DLD1 (cell line): ENCODE results near the gene SOWAHC.
"Not testable (repeated sequence)": the region's sequence is repeated elsewhere in the genome, so short reads cannot be mapped to it uniquely, and the experiment has no call there.

Experiments used
- in situ Hi-C: cut with HindIII; loops from 2 replicates; pipeline ENCODE4 v1.10.0; 2017; ENCODE audit warnings: low sequenced_read_pairs

The SOWAHC gene

GRCh38 chr2:109614715-109615636 lies 812 bp downstream of the SOWAHC start:
- in situ Hi-C loops, result no loop called here

DNA sequence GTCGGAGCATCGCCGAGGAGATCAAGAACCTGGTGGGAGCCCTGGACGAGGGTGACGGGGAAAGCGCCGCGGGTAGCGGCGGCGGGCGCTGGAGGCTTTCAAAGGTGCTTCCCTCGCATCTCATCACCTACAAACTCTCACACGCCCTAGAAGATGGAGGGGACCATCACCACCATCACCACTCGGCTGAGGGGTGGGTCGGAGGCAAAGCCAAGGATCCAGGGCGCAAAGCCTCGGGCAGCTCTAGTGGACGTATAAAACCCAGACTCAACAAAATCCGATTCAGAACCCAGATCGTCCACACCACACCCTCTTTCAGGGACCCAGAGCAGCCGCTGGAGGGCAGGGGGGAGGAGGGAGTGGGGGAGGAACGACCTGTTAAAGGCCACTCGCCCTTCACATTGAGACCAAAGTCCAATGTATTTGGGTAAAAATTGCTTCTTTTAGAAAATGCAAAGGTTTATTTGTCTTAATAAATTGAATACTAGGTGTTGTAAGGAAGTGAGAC lies 1.5 kb downstream of the SOWAHC start:
- in situ Hi-C loops, result no loop called here

DNA sequence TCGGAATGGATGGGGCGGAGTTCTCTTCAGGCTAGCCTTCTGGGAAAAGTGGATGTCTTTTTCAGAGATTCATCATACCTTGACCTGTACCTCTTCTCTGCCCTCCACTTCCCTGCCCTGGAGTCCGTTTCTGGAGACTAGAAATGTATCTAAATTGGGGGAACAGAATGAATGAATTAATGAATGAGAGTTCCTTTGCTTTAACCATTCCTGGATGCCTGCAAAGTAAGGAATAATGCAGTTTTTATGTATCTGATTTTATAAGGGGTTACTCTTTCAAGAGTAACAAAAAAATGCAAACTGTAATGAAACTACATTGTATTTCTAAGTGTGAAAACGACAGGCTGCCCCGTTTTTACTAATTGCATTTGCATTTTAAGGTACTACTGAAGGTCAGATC lies 2.0 kb downstream of the SOWAHC start:
- in situ Hi-C loops, result no loop called here

DNA sequence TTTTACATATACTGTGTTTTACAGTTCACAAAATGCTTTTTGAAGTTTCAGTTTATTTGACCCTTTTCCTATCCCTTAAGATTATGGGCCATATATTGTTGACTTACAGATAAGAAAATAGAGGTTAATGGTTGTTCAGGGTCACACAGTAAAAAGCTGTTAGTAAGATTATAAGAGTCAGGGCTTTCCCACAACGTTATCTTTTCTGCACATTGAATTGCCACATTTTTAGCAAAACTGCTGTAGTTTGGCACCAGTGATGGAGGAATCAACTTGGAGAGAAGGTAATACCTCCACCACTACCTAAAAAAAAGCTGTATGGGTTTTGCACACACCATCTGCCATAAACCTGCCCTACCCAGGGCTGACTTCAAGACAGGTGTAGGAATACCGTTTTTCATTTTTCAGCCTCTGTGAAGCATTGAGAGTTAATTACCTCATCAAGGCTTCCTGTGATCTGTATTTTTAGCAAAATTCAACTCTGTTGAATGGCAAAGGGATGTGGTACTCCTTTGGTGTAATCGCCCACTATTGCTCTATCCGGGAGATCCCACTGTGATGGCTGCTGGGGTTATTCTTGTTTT lies 5.0 kb downstream of the SOWAHC start:
- in situ Hi-C loops, result no loop called here

DNA sequence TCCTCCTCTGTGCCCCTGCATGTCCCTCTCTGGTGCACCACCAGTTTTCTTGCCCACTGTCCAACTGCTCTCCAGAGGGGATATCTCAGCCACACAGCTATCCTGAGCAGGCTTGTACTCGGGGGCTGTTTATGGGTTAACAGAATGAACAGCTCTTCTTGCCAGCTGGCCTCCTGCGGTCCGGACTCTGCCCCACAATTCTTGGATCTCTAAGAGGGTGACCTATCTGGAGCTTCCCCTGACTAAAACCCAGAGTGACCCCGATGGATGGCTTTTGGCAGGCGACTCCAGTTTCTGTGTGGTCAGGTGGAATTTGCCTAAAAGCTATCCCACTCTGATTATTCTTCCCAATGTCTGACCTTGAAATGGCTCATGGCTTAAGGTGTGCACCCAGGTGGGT lies 9.1 kb downstream of the SOWAHC start:
- in situ Hi-C loops, result no loop called here

GRCh38 chr2:109623923-109624322 lies 9.8 kb downstream of the SOWAHC start:
- in situ Hi-C loops, result no loop called here

DNA sequence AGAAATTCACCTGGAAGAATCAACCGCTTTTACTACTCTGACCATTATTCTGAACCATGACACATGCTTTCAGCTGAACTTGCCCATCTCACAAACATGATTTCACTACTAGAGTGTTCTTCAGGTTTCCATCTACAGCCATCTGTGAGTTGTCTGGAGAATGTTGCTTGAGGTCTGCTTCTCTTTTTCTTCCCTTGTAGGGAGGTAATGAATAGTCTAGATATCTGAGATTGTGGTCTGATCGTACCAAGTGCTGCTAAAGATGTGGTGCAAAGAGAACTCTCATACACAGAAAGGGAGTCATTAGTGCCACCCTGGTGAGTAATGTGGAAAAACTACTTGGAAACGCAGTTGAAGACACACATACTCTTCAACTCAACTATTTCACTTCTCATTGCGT lies 10.2 kb downstream of the SOWAHC start:
- in situ Hi-C loops, result no loop called here

GRCh38 chr2:109628321-109628720 lies 14.2 kb downstream of the SOWAHC start:
- in situ Hi-C loops, result not testable (repeated sequence)

DNA sequence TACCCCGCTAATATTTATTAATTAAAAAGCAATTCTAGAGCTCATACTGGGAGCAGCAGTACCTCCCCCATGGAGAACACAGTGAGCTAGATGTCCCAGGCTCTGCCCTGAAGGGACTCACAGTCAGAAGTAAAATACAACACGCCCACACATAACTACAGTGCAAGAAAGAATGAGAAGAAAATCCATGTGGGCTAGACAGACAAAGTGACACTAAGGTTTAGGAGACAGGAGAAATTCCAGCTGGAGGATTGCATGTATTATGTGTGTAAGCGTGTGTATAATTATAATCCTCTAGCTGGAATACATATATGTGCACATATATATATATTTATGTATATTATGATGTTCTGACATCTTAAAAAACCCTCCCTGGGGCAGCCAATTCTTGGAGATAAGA lies 15.7 kb downstream of the SOWAHC start:
- in situ Hi-C loops, result no loop called here

- in situ Hi-C loops, result no loop called here
Measured at GRCh38 chr2:109630441-109631430, 16.6 kb downstream of the SOWAHC start.

GRCh38 chr2:109631741-109632140 lies 17.6 kb downstream of the SOWAHC start:
- in situ Hi-C loops, result no loop called here

DNA sequence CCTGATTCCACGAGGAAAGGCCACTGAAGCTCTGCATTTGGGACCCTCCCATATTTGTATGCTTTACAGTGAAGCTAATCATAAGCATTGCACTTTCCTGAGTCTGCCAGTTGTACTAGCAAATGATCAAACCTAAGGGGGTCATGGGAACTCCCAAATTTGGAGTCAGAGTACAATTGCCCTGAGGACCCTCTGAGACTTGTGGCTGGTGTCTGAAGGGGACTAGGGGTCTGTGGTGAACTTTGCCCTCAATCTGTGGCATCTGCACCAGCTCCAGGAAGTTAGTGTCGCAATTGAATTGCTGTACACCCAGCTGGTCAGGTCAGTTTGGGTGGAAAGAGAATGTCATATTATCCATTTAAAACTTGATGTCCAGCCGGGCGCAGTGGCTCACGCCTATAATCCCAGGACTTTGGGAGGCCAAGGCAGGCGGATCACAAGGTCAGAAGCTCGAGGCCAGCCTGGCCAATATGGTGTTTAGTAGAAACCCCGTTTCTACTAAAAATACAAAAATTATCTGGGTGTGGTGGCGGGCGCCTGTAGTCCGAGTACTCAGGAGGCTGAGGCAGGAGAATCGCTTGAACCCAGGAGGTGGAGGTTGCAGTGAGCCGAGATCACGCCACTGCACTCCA lies 18.1 kb downstream of the SOWAHC start:
- in situ Hi-C loops, result no loop called here

GRCh38 chr2:109633284-109633961 lies 19.3 kb downstream of the SOWAHC start:
- in situ Hi-C loops, result no loop called here

- in situ Hi-C loops, result no loop called here
Measured at GRCh38 chr2:109635426-109636304, 21.5 kb downstream of the SOWAHC start.

DNA sequence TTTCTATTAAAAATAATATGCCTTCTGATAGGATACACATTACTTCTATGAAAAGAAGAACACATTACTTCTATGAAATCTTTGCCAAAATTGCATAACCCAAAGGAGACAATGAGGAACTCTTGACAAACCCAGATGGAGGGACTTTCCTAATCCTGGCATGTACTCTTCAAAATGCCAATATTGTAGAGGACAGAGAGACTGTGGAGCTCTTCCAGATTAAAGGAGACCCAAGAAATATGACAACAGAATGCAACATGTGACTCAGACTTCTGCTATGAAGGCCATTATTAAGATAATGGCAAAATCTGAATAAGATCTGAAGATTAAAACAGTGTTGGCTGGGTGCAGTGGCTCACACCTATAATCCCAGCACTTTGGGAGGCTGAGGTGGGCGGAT lies 22.2 kb downstream of the SOWAHC start:
- in situ Hi-C loops, result no loop called here

- in situ Hi-C loops, result no loop called here
Measured at GRCh38 chr2:109637749-109638570, 23.8 kb downstream of the SOWAHC start.

DNA sequence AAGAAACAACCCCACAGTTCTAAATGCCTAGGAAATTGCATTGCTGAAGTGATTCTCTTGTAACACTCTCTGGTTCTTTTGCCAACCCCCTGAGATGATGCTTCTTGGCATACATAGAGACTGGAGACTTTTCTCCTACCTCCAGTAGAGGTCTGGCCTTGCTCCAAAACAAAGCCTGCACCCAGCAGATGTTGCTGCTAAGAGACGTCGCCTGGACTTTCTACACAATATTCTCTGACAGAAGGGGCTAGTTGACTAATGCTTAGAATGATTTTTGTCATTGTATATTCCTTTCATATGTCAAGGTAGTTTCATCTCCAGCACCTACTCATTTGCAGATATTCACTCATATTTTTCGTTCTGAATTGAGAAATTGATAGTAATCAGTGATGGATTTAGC lies 24.6 kb downstream of the SOWAHC start:
- in situ Hi-C loops, result no loop called here

DNA sequence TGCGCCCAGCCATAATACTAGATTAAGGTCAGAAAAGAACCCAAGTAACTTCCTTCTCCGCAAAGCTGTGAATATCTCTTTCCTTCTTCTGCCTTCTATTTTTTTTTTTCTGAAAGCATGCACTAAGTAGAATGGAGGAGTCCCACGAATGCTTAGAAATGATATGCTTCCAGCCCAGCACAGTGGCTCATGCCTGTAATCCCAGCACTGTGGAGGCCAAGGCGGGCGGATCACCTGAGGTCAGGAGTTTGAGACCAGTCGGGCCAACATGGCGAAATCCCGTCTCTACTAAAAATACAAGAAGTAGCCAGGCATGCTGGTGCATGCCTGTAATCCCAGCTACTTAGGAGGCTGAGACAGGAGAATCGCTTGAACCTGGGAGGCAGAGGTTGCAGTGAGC lies 25.8 kb downstream of the SOWAHC start:
- in situ Hi-C loops, result loop anchor here (10.0 kb wide), 2 partner anchors 55 to 505 kb away; no protein-coding TSS in a partner anchor
